Bone marrow (tissue), 2 donors: ENCODE results near the gene CSF2.

ENCODE experiments used
- DNase-seq, 2 donors: peaks; one replicate each; lab custom pipeline; 2025; lab: John Stamatoyannopoulos, UW

Gene CSF2

GRCh38 chr5:132073231-132074013 lies at the start of gene CSF2:
TSS of gene CSF2 (plus strand) at chr5:132073789. CDS start at chr5:132073824, 35 bp downstream.
- no peak for DNase-seq

- no peak for DNase-seq
Measured at GRCh38 chr5:132024117-132024435, 49.5 kb upstream of the CSF2 start.

- DNase-seq = no peak
Measured at GRCh38 chr5:132024789-132025402, 48.7 kb upstream of the CSF2 start.

- DNase-seq = no peak
Measured at GRCh38 chr5:132025403-132025971, 48.1 kb upstream of the CSF2 start.

GRCh38 chr5:132026516-132027008 lies 47.0 kb upstream of the CSF2 start:
- no peak for DNase-seq

DNA sequence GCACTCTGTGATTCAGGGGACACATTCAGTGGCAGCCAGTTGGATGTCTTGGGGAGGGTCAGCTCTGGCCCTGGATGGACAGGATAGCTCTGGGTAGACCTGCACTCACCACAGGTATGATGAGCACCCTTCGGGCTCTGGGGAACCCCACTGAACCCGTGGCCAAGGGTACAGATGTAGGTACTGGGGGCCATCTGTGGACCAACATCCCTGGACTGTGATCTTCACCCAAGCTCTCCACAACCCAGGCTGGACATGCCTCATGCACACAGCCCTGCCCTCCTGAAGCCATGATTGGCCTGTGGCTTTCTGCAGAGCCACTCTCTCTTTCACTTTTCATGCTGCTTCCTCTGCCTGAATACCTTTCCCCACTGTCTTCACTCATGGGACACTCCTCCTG lies 46.6 kb upstream of the CSF2 start:
- DNase-seq = no peak

DNA sequence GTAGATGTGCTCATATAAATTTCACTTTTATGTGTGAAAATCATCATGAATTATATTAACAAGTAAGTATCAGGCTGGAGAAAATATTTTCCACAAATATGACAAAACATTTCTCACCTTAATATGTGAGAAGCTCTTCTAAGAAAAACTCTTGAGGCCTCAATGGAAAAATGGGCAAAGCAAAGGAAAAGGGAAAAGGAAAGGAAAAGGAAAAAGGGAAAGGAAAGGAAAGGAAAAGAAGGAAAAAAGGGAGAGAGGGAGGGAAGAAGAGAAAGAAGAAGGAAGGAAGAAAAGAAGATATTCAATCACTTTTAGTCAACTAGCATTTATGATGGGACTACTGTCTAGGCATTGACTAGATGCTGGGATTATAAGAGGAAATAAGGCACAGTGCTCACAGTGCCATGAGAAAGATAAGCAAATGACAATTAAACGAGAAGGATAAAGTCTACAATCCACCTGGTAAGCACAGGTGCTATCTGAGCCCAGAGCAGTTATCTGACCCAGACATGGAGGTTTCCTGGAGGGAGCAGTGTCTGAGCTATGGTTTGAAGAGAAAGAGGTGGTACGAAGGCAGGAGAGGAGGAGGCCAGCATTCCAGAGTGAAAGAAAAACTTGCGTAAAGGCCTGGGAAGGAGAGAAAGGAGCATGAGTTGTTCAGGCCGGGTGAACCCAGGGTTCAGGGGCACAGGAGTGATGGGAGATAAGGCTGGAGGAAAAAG lies 43.8 kb upstream of the CSF2 start:
- no peak for DNase-seq

- no peak for DNase-seq
Measured at GRCh38 chr5:132030610-132031009, 43.0 kb upstream of the CSF2 start.

- DNase-seq = no peak
Measured at GRCh38 chr5:132032196-132032595, 41.4 kb upstream of the CSF2 start.

GRCh38 chr5:132033122-132033521 lies 40.5 kb upstream of the CSF2 start:
- no peak for DNase-seq

GRCh38 chr5:132037353-132037752 lies 36.2 kb upstream of the CSF2 start:
- DNase-seq = no peak

GRCh38 chr5:132044207-132044606 lies 29.4 kb upstream of the CSF2 start:
- DNase-seq = no peak

DNA sequence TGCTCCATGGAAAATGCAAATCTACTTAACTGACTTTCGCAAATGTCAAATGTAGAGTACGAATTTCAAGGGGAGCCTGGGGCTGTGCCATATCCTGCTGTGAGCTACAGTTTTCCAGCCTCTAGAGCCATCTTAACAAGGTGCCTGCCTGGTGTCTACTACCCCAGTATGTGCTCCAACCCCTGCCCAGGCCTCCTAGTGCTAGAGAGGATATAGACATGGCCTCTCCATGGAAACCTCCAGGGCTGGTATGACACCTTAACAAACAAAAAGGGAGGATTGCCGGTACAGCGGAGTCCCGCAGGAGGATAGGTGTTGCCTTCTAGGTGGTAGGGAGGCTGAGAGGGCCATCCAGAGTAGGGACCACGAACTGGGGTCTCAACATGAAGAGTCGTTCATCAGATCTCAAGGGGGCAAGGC lies 26.7 kb upstream of the CSF2 start:
- no peak for DNase-seq

GRCh38 chr5:132049093-132049492 lies 24.5 kb upstream of the CSF2 start:
- no peak for DNase-seq

GRCh38 chr5:132049559-132049958 lies 24.0 kb upstream of the CSF2 start:
- DNase-seq = no peak

DNA sequence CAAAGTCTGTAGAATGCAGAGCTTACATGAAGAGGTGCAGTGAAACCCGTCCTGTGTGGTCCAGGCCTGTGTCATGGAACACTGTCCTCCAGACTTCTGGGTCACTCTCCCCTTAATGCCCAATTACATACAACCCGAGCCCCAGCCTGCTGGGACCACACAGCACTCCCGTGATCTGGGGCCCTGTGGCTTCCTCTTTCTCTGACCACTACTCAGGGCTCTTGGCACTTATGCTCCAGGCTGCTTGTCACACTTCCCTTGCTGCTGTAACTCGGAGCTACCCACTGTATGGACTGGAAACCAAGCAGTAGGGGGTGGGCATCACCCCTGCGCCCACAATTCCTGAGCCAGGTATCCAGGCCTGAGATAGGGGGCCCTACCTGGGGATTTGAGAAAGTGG lies 23.5 kb upstream of the CSF2 start:
- no peak for DNase-seq

- DNase-seq = no peak
Measured at GRCh38 chr5:132050661-132051552, 22.7 kb upstream of the CSF2 start.

- DNase-seq = no peak
Measured at GRCh38 chr5:132052520-132052919, 21.1 kb upstream of the CSF2 start.

- no peak for DNase-seq
Measured at GRCh38 chr5:132053483-132053882, 20.1 kb upstream of the CSF2 start.

DNA sequence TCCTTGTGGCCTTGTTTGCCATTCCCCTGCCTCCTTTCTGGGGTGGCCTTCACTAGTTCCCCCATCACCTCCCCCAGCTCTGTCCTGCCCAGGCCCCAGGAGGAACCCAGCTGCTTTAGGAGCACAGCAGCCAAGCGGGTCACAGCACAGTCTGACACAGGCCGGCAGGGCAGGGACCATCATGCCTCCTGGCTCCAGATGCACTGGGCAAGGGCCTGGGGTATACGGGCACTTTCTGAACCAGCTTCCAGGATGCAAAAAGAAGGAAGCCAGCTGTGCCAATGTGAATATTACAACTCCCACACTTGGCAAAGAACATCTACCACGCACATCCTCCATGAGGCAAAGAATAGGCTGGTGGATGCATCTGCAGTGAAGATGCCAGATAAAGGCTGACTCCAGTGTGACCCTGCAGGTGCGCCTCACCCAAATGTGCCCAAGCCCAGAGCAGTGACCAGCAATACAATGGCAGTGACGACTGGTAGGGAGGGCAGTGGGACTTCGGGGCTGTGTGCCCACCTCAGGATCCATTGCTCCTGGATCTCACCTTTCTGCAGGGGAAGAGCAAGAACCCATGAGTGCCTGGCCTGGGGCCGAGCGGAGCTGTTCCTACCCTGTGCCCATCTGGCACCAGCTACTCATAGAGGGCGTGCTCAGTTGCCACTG lies 19.4 kb upstream of the CSF2 start:
- DNase-seq = no peak
